ENCODE measurements around the gene PRKCH. TPM values are rescaled to one million over a fixed set of nuclear protein-coding genes. Genes with fewer than 3 reads are reported as not detected.

PRKCH gene
- polyA plus RNA-seq, 3 donors: 3.6 to 6.2 (median 5.4) TPM

DNA sequence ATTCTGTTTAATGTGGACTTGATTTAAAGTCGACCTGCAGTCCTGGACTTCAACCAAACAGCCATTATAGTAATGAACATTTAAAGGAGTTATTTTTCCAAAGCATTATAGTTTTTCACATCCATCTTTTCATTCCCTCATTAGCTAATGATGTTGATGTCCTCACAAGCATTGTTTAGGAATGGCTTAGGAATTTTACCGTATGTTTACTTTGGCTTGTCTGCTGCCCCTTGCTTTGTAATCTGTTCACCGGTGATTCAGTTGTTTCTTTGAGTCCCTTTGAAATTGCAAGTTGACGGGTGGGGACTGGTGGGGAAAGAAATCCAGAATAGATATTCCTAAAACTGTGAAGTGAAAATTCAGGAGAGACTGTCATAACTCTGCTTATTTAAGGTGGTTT lies 25.4 kb downstream of the PRKCH start:
- no peak overlapping the region for H3K27ac Mint-ChIP-seq
- intact Hi-C loops (cut with micrococcal nuclease): no loop called here
- H3K9me3 ChIP-seq (replicated peaks in 1 of 2; ENCODE audit: control insufficient read depth in 1 of 2, insufficient read depth in 1 of 2, low read length in 2 of 2): no peaks in the 10 kb centered on the region
- H3K27me3 ChIP-seq (ENCODE audit: control insufficient read depth in 2 of 2, insufficient read depth in 2 of 2, low read length in 2 of 2): no peaks in the 10 kb centered on the region
- peaks cover 75% of the 10 kb centered on the region for H3K4me1 Mint-ChIP-seq
- peaks cover 1 to 5% of the 10 kb centered on the region in 2 donors for H3K36me3 Mint-ChIP-seq
- no peaks in the 10 kb centered on the region for H3K36me3 ChIP-seq (replicated peaks in 1 of 2; ENCODE audit: control insufficient read depth in 1 of 2, insufficient read depth in 2 of 2, low read length in 2 of 2)
- DNase-seq: no peak
- H2AFZ ChIP-seq (ENCODE audit: insufficient read depth, low read depth, low read length, poor library complexity, severe bottlenecking): no peak overlapping the region
- H3K9ac ChIP-seq (ENCODE audit: insufficient read depth, low read length, poor library complexity, severe bottlenecking): no peak overlapping the region
- no peak overlapping the region for H3K4me3 Mint-ChIP-seq
- peaks cover 0 to 3% (median 2%) of the 10 kb centered on the region in 3 donors for H3K27me3 Mint-ChIP-seq (ENCODE audit: low read depth in 3 of 3)
- H3K9me3 Mint-ChIP-seq: peaks cover 0 to 3% (median 0%) of the 10 kb centered on the region in 7 donors
- peaks cover 64% of the 10 kb centered on the region for H3K79me2 ChIP-seq (ENCODE audit: insufficient read depth, low read length)
- 85% methylated on average over 2 of the region's 4 CpGs for WGBS (ENCODE audit: insufficient coverage)
- H3K4me2 ChIP-seq (replicated peaks; ENCODE audit: extremely low read depth, low read length, poor library complexity, severe bottlenecking): no peak overlapping the region
- no peak overlapping the region for H3K4me3 ChIP-seq (replicated peaks in 1 of 3; ENCODE audit: low read depth in 2 of 3, low read length in 3 of 3)
- TF ChIP-seq, protein P1, sequence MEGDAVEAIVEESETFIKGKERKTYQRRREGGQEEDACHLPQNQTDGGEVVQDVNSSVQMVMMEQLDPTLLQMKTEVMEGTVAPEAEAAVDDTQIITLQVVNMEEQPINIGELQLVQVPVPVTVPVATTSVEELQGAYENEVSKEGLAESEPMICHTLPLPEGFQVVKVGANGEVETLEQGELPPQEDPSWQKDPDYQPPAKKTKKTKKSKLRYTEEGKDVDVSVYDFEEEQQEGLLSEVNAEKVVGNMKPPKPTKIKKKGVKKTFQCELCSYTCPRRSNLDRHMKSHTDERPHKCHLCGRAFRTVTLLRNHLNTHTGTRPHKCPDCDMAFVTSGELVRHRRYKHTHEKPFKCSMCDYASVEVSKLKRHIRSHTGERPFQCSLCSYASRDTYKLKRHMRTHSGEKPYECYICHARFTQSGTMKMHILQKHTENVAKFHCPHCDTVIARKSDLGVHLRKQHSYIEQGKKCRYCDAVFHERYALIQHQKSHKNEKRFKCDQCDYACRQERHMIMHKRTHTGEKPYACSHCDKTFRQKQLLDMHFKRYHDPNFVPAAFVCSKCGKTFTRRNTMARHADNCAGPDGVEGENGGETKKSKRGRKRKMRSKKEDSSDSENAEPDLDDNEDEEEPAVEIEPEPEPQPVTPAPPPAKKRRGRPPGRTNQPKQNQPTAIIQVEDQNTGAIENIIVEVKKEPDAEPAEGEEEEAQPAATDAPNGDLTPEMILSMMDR (IDR thresholded peaks at IDR 0.05): no peak
- H3K27ac ChIP-seq (ENCODE audit: low read depth in 1 of 2, low read length in 2 of 2): peak overlapping the region in 1 of 2 donors; percentile 93
- no peaks in the 10 kb centered on the region for H4K20me1 ChIP-seq (ENCODE audit: insufficient read depth, low read length)
- H3K4me1 ChIP-seq (ENCODE audit: control insufficient read depth in 1 of 2, insufficient read depth in 2 of 2, low read length in 2 of 2): peaks cover 65 to 68% of the 10 kb centered on the region in 2 donors

DNA sequence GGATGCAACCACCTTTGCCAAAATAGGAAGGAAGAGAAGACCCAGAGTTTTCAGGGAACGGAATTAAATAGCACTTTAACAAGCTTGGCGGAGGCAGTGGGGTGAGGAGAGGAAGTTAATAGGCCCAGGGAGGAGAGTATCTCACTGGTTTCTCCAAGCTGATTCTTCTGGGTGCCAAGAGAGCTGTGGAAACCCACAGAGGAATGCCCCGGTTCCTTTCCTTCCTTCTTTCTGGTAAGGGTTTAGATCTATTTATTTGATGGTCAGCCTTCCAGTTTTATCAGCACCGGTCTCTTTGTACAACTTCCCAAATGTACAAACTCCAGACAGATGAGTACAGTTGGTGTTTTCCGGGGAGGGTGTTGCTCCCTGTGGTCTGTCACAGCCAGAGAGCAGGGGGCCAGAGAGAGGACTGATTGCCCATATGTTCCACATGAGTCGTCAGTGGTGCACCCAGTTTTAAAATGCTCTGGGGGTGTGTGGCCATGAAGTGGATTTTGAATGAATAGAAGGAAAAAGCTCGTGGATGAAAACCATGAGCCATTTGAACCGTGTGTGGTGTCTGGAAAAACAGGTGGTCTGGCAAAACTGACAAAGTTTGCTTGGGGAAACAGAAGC lies 26.6 kb downstream of the PRKCH start:
- Mint-ChIP-seq H3K27me3 (ENCODE audit: low read depth in 3 of 3) (peaks cover 0 to 5% (median 3%) of the 10 kb centered on the region in 3 donors), H3K36me3 (peaks cover 3 to 6% of the 10 kb centered on the region in 2 donors), H3K4me3 (peak overlapping the region in 1 of 2 donors; percentile 37), H3K27ac (peak overlapping the region; percentile 58 to 91 (median 76)), H3K4me1 (peaks cover 63% of the 10 kb centered on the region), H3K9me3 (peaks cover 0 to 3% (median 0%) of the 10 kb centered on the region in 7 donors)
- TF ChIP-seq, protein P1 (IDR thresholded peaks at IDR 0.05): no peak
- H3K9me3 ChIP-seq (replicated peaks in 1 of 2; ENCODE audit: control insufficient read depth in 1 of 2, insufficient read depth in 1 of 2, low read length in 2 of 2): no peaks in the 10 kb centered on the region
- H3K79me2 ChIP-seq (ENCODE audit: insufficient read depth, low read length): peaks cover 63% of the 10 kb centered on the region
- H3K36me3 ChIP-seq (replicated peaks in 1 of 2; ENCODE audit: control insufficient read depth in 1 of 2, insufficient read depth in 2 of 2, low read length in 2 of 2): no peaks in the 10 kb centered on the region
- whole genome bisulfite sequencing (ENCODE audit: insufficient coverage): 4% methylated on average over 5 of the region's 8 CpGs
- peak overlapping the region; percentile 57 for H2AFZ ChIP-seq (ENCODE audit: insufficient read depth, low read depth, low read length, poor library complexity, severe bottlenecking)
- peak overlapping the region; percentile 48 for H3K4me2 ChIP-seq (replicated peaks; ENCODE audit: extremely low read depth, low read length, poor library complexity, severe bottlenecking)
- H3K27me3 ChIP-seq (ENCODE audit: control insufficient read depth in 2 of 2, insufficient read depth in 2 of 2, low read length in 2 of 2): no peaks in the 10 kb centered on the region
- H4K20me1 ChIP-seq (ENCODE audit: insufficient read depth, low read length): no peaks in the 10 kb centered on the region
- no peak overlapping the region for H3K9ac ChIP-seq (ENCODE audit: insufficient read depth, low read length, poor library complexity, severe bottlenecking)
- intact Hi-C loops (cut with micrococcal nuclease): no loop called here
- peaks cover 54 to 56% of the 10 kb centered on the region in 2 donors for H3K4me1 ChIP-seq (ENCODE audit: control insufficient read depth in 1 of 2, insufficient read depth in 2 of 2, low read length in 2 of 2)
- peak in 2 of 3 donors; percentile 41 to 74 for DNase-seq
- H3K27ac ChIP-seq (ENCODE audit: low read depth in 1 of 2, low read length in 2 of 2): peak overlapping the region in 1 of 2 donors; percentile 93
- peak overlapping the region in 1 of 3 experiments; percentile 24 for H3K4me3 ChIP-seq (replicated peaks in 1 of 3; ENCODE audit: low read depth in 2 of 3, low read length in 3 of 3)

Measured in CD14-positive monocyte (primary cell).